GM19035 (cell line): ENCODE results near the gene OR13A1.
"Not testable (repeated sequence)": the region's sequence is repeated elsewhere in the genome, so short reads cannot be mapped to it uniquely, and the experiment has no call there.

ENCODE experiments used
- ATAC-seq: cut with Tn5 transposase; IDR thresholded peaks from one replicate; pipeline ENCODE4 v1.9.1; 2021; ENCODE audit not compliant: unreplicated experiment

The OR13A1 gene

GRCh38 chr10:45282061-45282460, 33.3 kb downstream of the OR13A1 start:
- no peak for ATAC-seq

- no peak for ATAC-seq
These were observed 35.2 kb downstream of the OR13A1 start for GRCh38 chr10:45280113-45280760.

- ATAC-seq = no peak
These were observed 35.7 kb downstream of the OR13A1 start for GRCh38 chr10:45279682-45280081.

- ATAC-seq = no peak
These were observed 36.4 kb downstream of the OR13A1 start for GRCh38 chr10:45278860-45279498.

- not testable (repeated sequence) for ATAC-seq
These were observed 39.3 kb downstream of the OR13A1 start for GRCh38 chr10:45276146-45276545.

GRCh38 chr10:45274364-45274763, 41.0 kb downstream of the OR13A1 start:
- no peak for ATAC-seq

- ATAC-seq = not testable (repeated sequence)
These were observed 47.6 kb downstream of the OR13A1 start for GRCh38 chr10:45267777-45268176.

- ATAC-seq = no peak
These were observed 49.4 kb downstream of the OR13A1 start for GRCh38 chr10:45265996-45266395.

- ATAC-seq = no peak
These were observed 53.5 kb downstream of the OR13A1 start for GRCh38 chr10:45261946-45262345.

- no peak for ATAC-seq
These were observed 54.1 kb downstream of the OR13A1 start for GRCh38 chr10:45261243-45261775.

GRCh38 chr10:45260635-45261034, 54.8 kb downstream of the OR13A1 start:
- ATAC-seq = not testable (repeated sequence)

- not testable (repeated sequence) for ATAC-seq
These were observed 55.5 kb downstream of the OR13A1 start for GRCh38 chr10:45259786-45260495.

GRCh38 chr10:45257600-45257999, 57.8 kb downstream of the OR13A1 start:
- ATAC-seq = no peak

GRCh38 chr10:45256246-45256645, 59.2 kb downstream of the OR13A1 start:
- ATAC-seq = no peak

GRCh38 chr10:45255706-45256105, 59.7 kb downstream of the OR13A1 start:
- no peak for ATAC-seq

- ATAC-seq = no peak
These were observed 60.5 kb downstream of the OR13A1 start for GRCh38 chr10:45254892-45255291.

GRCh38 chr10:45253183-45253914, 62.1 kb downstream of the OR13A1 start:
- ATAC-seq = peak; percentile 63
